IPS-20b (cell line): Measurements from ENCODE around the gene P3R3URF.

Experiments used
- H3K27ac ChIP-seq: one replicate; pipeline ENCODE4 v1.5.1; 2013; ENCODE audit warnings: low read length
- H3K27me3 ChIP-seq: 2 replicates; pipeline ENCODE4 v1.6.1; 2013; ENCODE audit warnings: mild to moderate bottlenecking, low read length, inconsistent platforms; ENCODE audit not compliant: insufficient read depth
- H3K36me3 ChIP-seq: 2 replicates; pipeline ENCODE4 v1.6.1; 2013; ENCODE audit warnings: low read depth, mild to moderate bottlenecking, inconsistent platforms, low read length, moderate library complexity; ENCODE audit not compliant: insufficient read depth
- H3K4me1 ChIP-seq: 2 replicates; pipeline ENCODE4 v1.6.1; 2013; ENCODE audit warnings: mild to moderate bottlenecking, control low read depth, inconsistent platforms, low read length, moderate library complexity; ENCODE audit not compliant: insufficient read depth
- H3K4me3 ChIP-seq: 2 replicates; pipeline ENCODE4 v1.5.1; 2013; ENCODE audit warnings: mild to moderate bottlenecking, low read length, inconsistent platforms
- H3K9ac ChIP-seq: 2 replicates; pipeline ENCODE4 v1.6.1; 2013; ENCODE audit warnings: low read depth, mild to moderate bottlenecking, inconsistent platforms, low read length, moderate library complexity
- H3K9me3 ChIP-seq: 2 replicates; pipeline ENCODE4 v1.6.1; 2013; ENCODE audit warnings: mild to moderate bottlenecking, low read depth, low read length, inconsistent platforms; ENCODE audit not compliant: insufficient read depth

P3R3URF gene

DNA sequence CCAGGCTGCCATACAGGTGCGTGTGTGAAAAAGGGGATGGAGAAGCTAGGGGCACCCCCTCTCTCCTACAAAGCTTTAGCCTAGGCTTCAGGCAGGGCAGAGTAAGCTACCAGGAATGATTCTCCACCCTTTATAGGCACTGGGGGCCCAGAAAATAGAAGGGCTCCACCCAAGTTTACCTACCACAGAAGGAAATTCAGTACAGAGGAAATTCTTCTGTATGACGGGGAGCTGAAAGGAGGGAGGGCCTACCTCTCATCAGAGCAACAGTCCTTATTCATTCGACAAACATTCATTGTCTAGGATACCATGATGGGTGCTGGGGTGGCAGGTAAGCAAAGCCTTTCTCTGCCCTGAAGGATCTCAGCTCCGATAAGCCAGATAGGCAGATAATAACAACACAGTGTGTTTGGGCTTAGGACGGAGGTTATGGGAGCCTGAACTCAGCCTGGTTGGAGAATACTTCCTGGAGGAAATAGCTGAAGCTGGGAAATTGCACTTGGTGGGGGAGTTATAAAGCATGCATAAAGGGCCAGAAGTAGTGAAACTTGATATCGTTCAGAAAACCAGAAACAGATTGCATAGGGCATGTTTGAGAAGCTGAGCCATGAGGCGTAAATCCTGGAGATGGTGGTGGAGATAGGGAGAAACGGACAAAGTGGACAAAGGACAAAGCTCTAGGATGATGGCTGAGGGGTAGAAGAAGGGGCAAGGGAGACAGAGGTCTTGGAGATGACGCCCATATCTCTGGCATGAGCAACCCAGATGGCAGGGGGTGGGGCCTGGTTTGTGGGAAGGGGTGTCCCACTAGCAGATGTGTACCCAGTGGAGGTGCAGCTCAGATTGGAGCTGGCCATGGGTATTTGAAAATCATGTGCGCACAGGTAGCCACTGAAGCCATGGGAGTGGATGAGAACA lies 5.3 kb upstream of the P3R3URF start:
- Histone ChIP-seq H3K27me3 (peaks cover 12% of the 10 kb centered on the region), H3K4me3 (no peak overlapping the region), H3K9ac (no peak overlapping the region), H3K9me3 (no peaks in the 10 kb centered on the region), H3K27ac (no peak overlapping the region), H3K36me3 (no peaks in the 10 kb centered on the region), H3K4me1 (no peaks in the 10 kb centered on the region; the same call in 1 of the 2 replicates)

DNA sequence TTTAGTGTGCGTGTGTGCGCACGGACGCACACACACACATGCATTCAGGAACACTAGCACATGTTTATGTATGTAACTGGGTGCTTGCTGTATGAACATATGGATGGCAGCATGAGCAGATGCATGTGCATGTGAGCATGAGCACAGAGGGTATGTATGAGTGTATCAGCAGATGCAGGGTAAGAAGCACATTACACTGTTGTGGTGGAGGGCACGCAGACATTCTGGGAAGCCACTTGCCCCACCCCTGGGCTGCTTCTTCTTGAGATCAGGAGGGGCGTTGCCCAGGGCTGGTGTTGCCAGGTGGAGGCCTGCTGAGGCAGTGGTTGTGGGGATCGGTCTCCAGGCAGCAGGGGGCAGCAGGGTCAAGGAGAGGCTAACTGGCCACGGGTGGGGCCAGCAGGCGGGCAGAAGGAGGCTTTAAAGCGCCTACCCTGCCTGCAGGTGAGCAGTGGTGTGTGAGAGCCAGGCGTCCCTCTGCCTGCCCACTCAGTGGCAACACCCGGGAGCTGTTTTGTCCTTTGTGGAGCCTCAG lies 3.9 kb upstream of the P3R3URF start:
- H3K36me3 ChIP-seq: no peaks in the 10 kb centered on the region

DNA sequence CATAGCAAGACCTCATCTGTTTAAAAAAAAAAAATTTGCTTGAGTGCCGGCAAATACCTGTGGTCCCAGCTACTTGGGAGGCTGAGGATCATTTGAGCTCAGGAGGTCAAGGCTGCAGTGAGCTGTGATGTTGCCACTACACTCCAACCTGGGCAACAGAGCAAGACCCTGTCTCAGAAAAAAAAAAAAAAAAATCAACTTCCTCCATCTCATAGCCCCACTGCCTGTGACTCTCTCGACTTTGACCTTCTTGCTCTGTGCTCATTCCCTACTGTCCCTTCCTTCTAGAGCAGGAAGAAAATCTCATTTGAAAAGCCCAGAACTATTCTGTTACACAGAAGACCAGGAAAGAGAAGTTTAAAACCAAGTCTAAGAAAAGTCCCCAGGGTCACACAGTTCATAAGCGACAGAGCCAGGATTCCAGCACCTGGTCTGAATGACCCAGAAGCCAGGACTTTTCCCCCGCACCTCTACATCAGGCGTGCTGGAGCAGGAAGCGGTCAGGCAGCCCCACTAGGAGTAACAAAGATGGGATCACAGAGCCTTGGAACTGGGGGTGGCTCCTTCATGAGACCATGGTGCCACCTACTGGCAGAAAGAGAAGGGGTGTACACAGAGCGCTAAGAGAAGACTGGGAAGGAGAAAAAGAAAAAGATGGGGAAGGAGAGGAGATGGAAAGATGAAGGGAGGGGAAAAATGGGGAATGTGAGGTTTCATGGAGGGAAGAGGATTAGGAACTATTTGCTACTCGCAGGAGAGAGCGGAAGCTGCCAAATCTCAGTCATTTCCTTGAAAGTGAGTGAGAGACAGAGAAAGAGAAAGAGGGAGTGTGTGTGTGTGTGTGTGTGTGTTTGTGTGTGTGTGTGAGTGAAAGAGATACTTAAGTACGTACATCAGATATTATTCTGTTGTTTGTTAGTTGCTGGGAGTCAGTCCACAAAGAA lies 3.1 kb upstream of the P3R3URF start:
- H3K36me3 ChIP-seq: no peaks in the 10 kb centered on the region
- H3K9me3 ChIP-seq: no peaks in the 10 kb centered on the region
- H3K27me3 ChIP-seq: peaks cover 12% of the 10 kb centered on the region
- no peak overlapping the region for H3K9ac ChIP-seq
- H3K4me3 ChIP-seq: no peak overlapping the region
- no peaks in the 10 kb centered on the region; the same call in none of the 2 replicates for H3K4me1 ChIP-seq
- H3K27ac ChIP-seq: no peak overlapping the region

More for the DNA sequence above, 3.9 kb upstream of the P3R3URF start:
- Histone ChIP-seq H3K9me3 (no peaks in the 10 kb centered on the region), H3K27ac (no peak overlapping the region), H3K27me3 (peaks cover 12% of the 10 kb centered on the region), H3K9ac (no peak overlapping the region), H3K4me1 (no peaks in the 10 kb centered on the region; the same call in 1 of the 2 replicates), H3K4me3 (no peak overlapping the region)

DNA sequence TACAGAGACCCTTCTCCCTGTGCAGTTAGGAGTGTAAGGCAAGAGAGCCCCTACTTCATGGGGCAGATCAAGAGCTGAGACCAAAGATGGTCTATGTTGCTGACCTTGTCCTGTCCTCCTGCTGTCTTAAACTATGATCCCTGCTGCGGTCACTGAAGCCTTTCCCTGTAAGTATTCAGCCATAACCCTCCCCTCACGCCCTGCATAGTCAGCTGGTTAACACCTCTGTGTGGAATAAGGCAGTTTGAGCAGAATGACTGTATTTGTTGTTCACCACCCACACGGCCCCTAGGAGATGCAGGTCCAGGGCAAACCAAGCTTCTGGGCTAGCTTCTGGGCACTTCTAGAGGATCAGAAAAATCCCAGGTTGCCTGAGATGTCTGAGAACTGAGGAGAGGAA lies 1.0 kb downstream of the P3R3URF start:
- no peak overlapping the region for H3K4me3 ChIP-seq
- no peak overlapping the region for H3K27ac ChIP-seq
- no peak overlapping the region for H3K9ac ChIP-seq
- peaks cover 2% of the 10 kb centered on the region; the same call in 1 of the 2 replicates for H3K4me1 ChIP-seq
- H3K27me3 ChIP-seq: no peaks in the 10 kb centered on the region
- no peaks in the 10 kb centered on the region for H3K9me3 ChIP-seq
- no peaks in the 10 kb centered on the region for H3K36me3 ChIP-seq

DNA sequence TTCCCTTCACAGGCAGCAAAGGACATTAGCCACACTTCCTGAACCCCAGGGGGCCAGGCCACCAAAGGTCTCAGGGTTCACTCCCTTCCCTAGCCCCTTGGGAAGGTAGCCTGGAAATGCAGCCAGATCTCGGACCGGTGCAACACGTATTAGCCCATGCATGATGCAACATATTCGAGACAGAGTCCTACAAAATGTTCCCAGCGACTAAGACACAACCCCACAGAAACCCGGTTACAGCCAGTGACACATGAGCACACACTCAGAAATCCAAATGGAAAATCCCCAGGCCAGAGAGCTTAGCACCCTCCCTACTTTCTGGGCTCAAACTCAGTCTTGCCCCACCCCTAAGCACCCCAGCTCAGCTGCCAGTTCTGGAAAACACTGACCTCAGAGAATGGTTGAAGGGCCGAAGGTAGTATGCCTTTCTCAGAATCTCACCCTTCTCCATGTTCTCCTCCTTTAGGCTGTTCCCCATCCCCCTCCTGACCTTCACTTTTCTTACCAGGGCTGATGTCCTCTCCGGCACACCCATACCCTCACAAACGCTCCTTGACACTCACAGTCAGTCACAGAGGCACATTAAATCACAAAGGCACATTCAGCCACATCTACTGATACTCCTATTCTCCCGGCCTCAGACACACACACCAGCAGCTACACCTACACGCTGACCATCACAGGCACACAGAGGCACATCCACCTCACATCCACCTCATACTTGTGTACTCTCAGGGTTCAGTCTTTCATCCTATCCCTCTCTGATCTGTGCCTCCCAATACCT lies 1.6 kb downstream of the P3R3URF start, which contains the start of gene TSPAN1:
Gene TSPAN1, plus strand, starts transcription at position 640 of the 784 bp plus-strand sequence. CDS start 6,021 bp downstream, outside the sequence.
- H3K27me3 ChIP-seq: peaks cover 3% of the 10 kb centered on the region; the same call in 1 of the 2 replicates
- peaks cover 2% of the 10 kb centered on the region; the same call in 1 of the 2 replicates for H3K4me1 ChIP-seq
- no peak within 1 kb of the TSS for H3K9ac ChIP-seq
- no peaks in the 10 kb centered on the region for H3K36me3 ChIP-seq
- no peak within 1 kb of the TSS for H3K4me3 ChIP-seq
- no peak within 1 kb of the TSS for H3K27ac ChIP-seq
- no peaks in the 10 kb centered on the region for H3K9me3 ChIP-seq

DNA sequence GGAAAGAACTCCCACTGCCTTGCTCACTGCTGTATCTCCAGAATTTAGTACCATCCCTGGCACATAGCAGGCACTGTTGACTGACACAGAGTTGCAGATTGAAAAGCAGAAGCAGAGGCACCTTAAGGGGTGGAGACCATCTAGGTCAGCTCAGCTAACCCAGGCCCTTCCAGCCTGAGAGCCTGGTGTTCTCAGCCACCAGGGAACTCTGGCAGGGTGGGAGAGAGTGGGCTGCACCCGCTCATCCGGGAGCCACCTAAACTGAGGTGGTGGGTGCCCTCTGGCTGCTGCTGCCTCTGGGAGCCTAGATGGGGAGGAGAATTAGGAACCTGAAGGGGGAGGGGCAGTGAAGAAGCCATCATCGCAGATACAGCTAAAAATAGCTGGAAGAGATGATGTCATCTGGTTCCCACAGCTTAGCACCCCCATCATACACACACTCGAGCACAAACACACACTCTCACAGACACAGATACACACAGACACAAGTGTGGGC lies 2.9 kb downstream of the P3R3URF start:
- Histone ChIP-seq H3K4me3 (no peak overlapping the region), H3K27me3 (peaks cover 8% of the 10 kb centered on the region; the same call in 1 of the 2 replicates), H3K27ac (no peak overlapping the region)

DNA sequence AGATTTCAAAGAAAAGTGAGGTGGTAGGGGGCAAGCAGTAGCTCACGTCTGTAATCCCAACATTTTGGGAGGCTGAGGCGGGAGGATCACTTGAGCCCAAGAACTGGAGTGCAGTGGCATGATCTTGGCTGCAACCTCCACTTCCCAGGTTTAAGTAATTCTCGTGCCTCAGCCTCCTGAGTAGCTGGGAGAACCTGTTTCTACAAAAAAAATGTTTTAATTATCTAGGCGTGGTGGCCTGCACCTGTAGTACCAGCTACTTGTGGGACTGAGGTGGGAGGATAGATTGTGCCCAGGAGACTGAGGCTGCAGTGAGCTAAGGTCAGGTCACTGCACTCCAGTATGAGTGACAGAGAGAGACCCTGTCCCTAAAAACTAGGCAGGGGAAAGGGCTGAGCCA lies 4.0 kb downstream of the P3R3URF start:
- Histone ChIP-seq H3K27me3 (peaks cover 14% of the 10 kb centered on the region), H3K27ac (no peak overlapping the region), H3K9me3 (no peaks in the 10 kb centered on the region), H3K9ac (no peak overlapping the region), H3K4me1 (peaks cover 2% of the 10 kb centered on the region; the same call in 1 of the 2 replicates), H3K4me3 (no peak overlapping the region), H3K36me3 (no peaks in the 10 kb centered on the region)

More for the DNA sequence above, 2.9 kb downstream of the P3R3URF start:
- Histone ChIP-seq H3K4me1 (peaks cover 2% of the 10 kb centered on the region; the same call in 1 of the 2 replicates), H3K9me3 (no peaks in the 10 kb centered on the region), H3K9ac (no peak overlapping the region), H3K36me3 (no peaks in the 10 kb centered on the region)

DNA sequence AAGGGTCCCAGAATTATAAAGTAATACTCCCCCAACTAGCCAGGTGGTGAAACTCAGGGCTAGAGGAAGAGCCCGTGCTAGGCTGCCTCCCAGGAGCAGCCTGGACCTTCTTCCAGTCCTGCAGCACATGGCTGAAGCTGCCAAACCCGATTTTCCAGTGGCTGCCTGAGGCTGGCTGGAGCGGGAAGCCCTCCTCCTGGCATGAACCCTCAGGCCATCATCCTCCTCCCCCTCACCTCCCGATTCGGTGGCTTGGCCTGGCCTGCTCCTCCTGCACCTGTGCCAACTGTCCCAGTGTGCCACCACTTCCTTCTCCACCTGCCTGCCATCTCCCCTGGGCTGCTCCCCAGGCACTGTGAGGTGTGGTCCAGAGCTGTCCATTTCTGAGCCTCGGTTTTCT lies 4.4 kb downstream of the P3R3URF start:
- Histone ChIP-seq H3K36me3 (no peaks in the 10 kb centered on the region), H3K9ac (no peak overlapping the region), H3K27ac (no peak overlapping the region), H3K4me3 (no peak overlapping the region), H3K9me3 (no peaks in the 10 kb centered on the region), H3K27me3 (peaks cover 18% of the 10 kb centered on the region), H3K4me1 (peaks cover 2% of the 10 kb centered on the region; the same call in 1 of the 2 replicates)

DNA sequence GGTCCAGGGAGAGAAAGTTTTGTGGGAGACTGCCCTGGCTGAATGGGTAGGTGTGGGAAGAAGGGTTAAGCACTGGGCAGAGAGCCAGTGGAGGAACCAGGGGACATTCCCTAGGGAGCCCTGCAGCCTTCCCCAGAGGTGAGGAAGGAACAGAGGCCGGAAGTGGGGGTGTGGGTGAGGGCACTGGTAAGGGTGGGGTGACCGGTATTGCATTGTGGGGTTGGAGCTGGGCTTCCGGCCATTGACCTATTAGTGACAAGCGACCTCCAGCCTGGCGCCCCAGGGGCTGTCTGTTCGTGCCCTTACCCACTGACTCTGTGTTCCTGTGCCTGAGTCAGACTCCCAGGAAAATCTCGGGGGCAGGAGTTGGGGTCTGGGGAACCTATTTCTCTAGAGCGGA lies 4.9 kb downstream of the P3R3URF start:
- Histone ChIP-seq H3K27me3 (peaks cover 24% of the 10 kb centered on the region), H3K27ac (no peak overlapping the region), H3K36me3 (no peaks in the 10 kb centered on the region), H3K4me1 (peaks cover 6% of the 10 kb centered on the region; the same call in 1 of the 2 replicates), H3K9ac (no peak overlapping the region), H3K9me3 (no peaks in the 10 kb centered on the region), H3K4me3 (no peak overlapping the region)

DNA sequence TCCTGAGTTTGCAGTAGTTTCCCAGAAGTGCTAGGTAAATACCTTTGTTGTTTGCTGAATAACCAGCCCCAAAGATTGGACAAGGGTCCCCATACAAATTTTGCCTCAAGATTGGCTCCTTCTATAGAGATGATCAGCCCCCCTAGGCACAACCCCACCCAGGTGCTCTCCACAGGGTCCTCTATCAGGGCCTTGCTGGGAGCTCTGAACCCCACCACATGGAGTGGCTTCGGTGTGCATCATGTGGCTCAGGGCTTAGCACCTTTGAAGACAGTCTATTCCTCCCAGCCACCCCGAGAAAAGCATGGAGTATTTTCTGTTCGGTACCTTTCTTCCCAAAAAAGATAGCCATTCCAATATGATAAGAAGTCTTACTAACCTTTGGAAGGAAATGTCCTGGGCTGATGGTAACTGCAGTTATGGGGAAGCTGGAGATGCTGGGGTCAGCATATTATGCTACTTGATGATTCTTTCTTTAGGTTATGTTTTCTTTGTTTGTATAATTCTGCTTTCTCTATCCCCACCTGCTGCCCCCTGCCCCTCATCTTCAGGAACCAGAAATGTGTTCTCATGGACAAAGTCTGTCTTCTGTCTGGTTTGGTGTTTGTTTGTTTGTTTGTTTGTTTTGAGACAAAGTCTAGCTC lies 6.4 kb downstream of the P3R3URF start:
- Histone ChIP-seq H3K9me3 (no peaks in the 10 kb centered on the region), H3K27ac (no peak overlapping the region), H3K4me1 (peaks cover 8% of the 10 kb centered on the region; the same call in 1 of the 2 replicates)

More for the DNA sequence above, 6.4 kb downstream of the P3R3URF start:
- Histone ChIP-seq H3K27me3 (peaks cover 28% of the 10 kb centered on the region), H3K36me3 (no peaks in the 10 kb centered on the region), H3K4me3 (no peak overlapping the region), H3K9ac (no peak overlapping the region)
